T-helper 1 cell treated with Interleukin-12 subunit alpha and Interleukin-12 subunit beta and Interleukin-4 antibody, amounts not matched to agents 30 μg/mL and 1 μg/mL, for 36 hours (primary cell): ENCODE data around the gene VAT1L.

ENCODE experiments used
- H3K27ac Mint-ChIP-seq: one replicate; pipeline ENCODE4 v1.8.0; 2021; ENCODE audit warnings: mild to moderate bottlenecking, mixed read lengths
- H3K27me3 Mint-ChIP-seq: one replicate; pipeline ENCODE4 v1.8.0; 2021; ENCODE audit warnings: low read depth, mixed read lengths
- H3K36me3 Mint-ChIP-seq: one replicate; pipeline ENCODE4 v1.8.0; 2021; ENCODE audit warnings: low read depth, mixed read lengths
- H3K4me1 Mint-ChIP-seq: one replicate; pipeline ENCODE4 v1.8.0; 2021; ENCODE audit warnings: low read depth, mixed read lengths
- H3K4me3 Mint-ChIP-seq: one replicate; pipeline ENCODE4 v1.8.0; 2021; ENCODE audit warnings: mild to moderate bottlenecking, moderate library complexity, mixed read lengths
- H3K9me3 Mint-ChIP-seq: one replicate; pipeline ENCODE4 v1.8.0; 2021; ENCODE audit warnings: mixed read lengths

The VAT1L gene

DNA sequence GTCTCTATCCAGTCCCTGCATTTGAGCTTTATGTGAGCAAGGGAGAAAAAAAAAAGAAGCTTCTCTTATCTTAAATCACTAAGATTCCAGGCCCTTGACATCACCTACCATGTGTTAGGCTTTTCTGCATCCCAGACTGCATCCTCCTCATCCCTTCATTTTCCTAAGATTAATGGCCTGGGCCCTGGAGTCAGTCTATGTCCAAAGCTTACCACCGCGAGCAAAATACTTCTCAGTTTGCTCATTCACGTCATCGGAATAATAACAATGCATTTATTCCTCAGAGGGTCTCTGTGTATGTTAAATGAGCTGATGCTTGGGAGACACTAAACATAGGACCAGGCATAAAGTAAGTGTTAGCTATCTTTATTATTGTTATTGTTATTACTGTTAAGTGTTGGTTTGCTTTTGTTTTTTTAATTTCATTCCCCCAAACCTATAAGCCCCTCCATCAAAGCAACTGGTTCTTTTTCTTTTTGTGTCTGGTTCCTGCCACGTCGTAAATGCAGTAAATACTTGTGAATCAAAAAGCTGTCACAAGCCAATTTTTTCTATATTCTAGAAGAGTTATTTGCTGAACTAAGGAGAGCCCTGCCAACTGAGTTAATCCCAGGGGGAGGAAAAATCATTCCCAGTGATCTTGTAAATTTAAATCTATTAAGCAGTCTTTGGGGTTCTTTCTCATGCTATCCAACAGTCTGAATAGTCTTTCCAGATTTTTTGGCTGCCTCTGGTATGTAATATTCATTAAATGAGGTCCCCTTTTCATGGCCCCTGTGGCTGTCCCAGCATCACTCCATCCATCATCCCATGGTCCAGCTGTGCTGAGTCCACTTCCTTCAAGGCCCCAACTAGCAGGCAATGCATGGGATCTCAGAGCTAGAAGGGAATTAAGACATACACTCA lies 46.5 kb downstream of the VAT1L start:
- Mint-ChIP-seq H3K27ac (no peak overlapping the region), H3K4me1 (no peaks in the 10 kb centered on the region), H3K36me3 (no peaks in the 10 kb centered on the region), H3K9me3 (no peaks in the 10 kb centered on the region), H3K27me3 (no peaks in the 10 kb centered on the region), H3K4me3 (no peak overlapping the region)

DNA sequence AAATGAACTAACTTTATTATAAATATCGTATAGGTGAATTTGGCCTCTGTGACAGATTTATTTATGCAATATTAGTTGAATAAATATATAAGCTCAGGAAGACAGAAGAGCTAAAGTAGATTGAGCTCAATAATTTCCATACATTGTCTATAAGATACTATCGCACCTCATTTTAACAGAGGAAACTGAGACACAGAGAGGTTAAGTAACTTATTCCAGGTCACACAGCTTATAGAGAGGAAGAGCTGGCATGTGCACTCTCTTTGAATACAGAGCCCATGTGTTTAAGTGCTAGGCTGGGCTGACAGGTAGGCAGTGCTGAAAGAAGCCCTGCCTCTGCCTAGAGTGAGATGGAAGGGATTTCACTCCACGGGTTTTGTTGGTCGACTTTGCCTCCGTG lies 48.4 kb downstream of the VAT1L start:
- Mint-ChIP-seq H3K27ac (no peak overlapping the region), H3K36me3 (no peaks in the 10 kb centered on the region), H3K9me3 (no peaks in the 10 kb centered on the region), H3K27me3 (no peaks in the 10 kb centered on the region), H3K4me1 (no peaks in the 10 kb centered on the region), H3K4me3 (no peak overlapping the region)

DNA sequence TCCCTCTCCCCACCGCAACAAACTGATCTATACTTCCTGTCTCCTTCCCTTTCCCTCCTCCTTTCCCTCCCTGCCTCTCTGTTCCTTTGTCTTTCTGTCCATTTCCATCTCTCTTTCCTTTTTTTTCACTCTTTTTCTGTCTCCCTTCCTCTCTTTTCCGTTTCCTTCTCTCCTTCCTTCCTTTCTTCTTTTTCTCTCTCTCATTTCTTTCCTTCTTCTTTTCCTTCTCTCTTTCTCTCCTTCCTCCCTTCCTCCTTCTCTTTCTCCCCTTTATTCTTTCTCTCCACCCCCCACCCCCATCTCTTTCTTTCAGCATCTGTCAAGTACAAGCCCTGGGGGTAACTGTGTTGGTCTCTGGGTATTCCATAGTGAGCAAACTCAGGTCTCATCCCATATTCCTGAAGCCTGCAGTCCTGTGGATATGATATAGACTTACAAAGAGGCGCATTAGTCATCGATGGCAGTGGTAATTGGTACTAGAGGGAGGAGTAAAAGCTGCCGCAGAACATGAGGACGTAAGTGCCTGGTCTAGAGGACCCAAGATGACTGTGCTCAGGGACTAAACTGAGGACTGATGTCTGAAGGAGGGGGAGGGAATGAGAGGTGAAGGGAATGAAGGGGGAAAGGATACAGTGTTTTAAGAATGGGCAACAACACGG lies 50.4 kb downstream of the VAT1L start:
- Mint-ChIP-seq H3K36me3 (no peaks in the 10 kb centered on the region), H3K4me3 (no peak overlapping the region), H3K27me3 (no peaks in the 10 kb centered on the region), H3K4me1 (no peaks in the 10 kb centered on the region), H3K27ac (no peak overlapping the region), H3K9me3 (no peaks in the 10 kb centered on the region)

DNA sequence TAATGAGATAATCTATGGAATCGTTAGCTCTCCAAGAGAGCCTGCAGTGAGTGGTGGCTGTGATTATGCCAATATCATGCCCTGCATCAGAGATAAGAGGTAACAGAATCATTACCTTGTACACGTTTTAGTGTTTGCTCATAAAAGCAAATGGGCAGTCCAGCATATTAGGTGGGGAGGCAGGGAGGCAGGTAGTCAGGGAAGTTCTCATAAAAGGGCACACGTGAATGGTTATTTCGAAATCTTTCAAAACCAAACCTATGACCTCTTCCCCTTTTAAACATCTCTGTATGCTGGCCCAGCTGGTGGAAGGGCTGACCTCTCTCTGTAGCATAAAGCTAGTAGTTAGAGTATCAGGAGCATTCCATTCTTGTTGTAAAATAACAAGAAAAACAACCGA lies 51.7 kb downstream of the VAT1L start:
- H3K9me3 Mint-ChIP-seq, result no peaks in the 10 kb centered on the region

DNA sequence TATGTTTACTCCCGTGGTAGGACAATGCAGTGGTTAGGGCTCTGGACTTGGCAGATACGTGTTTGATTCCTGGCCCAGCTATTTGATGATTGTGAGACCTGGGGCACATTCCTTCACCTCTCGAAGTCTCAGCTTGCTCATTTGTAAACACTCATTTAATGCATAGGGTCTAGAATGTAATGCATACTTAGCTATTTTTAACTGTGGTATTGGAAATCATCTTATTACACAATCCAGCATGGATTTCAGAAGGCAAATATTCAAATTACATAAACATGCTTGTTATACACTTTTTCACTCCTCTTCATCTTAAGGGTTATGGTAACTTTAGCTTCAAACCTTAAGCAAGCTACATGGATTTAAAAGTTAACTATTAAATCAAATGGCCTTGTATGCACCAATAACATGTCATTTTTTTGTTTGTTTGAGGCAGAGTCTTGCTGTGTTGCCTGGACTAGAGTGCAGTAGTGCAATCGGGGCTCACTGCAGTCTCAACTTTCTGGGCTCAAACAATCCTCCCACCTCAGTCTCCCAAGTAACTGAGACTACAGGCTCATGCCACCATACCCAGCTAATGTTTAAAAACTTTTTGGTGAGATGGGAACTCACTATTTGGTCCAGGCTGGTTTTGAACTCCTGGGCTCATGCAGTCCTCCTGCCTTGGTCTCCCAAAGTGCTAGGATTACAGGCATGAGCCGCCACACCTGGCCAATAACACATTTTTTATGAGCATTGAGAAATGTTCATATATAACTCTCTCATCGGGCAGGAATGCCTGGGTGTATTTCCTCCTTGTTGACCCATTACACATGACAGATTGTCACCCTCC lies 52.5 kb downstream of the VAT1L start:
- Mint-ChIP-seq H3K9me3 (no peaks in the 10 kb centered on the region), H3K4me1 (no peaks in the 10 kb centered on the region), H3K27me3 (no peaks in the 10 kb centered on the region), H3K27ac (no peak overlapping the region), H3K4me3 (no peak overlapping the region), H3K36me3 (no peaks in the 10 kb centered on the region)

More for the DNA sequence above, 51.7 kb downstream of the VAT1L start:
- Mint-ChIP-seq H3K27ac (no peak overlapping the region), H3K4me1 (no peaks in the 10 kb centered on the region), H3K36me3 (no peaks in the 10 kb centered on the region), H3K4me3 (no peak overlapping the region), H3K27me3 (no peaks in the 10 kb centered on the region)

- Mint-ChIP-seq H3K27ac (no peak overlapping the region), H3K4me3 (no peak overlapping the region), H3K9me3 (no peaks in the 10 kb centered on the region), H3K36me3 (no peaks in the 10 kb centered on the region), H3K4me1 (no peaks in the 10 kb centered on the region), H3K27me3 (no peaks in the 10 kb centered on the region)
Measured at GRCh38 chr16:77841502-77841763, 53.1 kb downstream of the VAT1L start.

- H3K4me1 Mint-ChIP-seq, result no peaks in the 10 kb centered on the region
- H3K27ac Mint-ChIP-seq, result no peak overlapping the region
- no peaks in the 10 kb centered on the region for H3K9me3 Mint-ChIP-seq
- no peak overlapping the region for H3K4me3 Mint-ChIP-seq
- no peaks in the 10 kb centered on the region for H3K36me3 Mint-ChIP-seq
- H3K27me3 Mint-ChIP-seq, result no peaks in the 10 kb centered on the region
Measured at GRCh38 chr16:77842468-77842867, 54.1 kb downstream of the VAT1L start.

DNA sequence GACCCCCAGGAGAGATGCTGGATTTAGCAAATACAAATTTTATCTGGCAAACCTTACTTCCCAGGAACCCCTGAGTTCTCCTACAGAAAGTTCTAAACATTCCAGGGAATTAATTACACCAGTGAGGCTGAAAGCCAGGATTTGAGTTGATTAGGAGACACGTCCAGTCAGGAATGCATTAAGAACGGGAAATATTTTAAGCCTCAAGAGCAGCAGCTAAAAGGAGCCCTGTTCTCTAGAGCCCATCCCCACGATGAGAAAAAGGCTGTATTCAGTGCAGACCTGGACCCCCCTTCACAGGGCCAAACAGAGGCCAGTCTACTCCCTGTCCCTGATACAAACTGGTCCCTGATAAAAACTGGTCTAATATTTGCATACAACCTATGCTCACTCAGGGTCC lies 55.0 kb downstream of the VAT1L start:
- no peaks in the 10 kb centered on the region for H3K4me1 Mint-ChIP-seq
- H3K27ac Mint-ChIP-seq, result no peak overlapping the region
- H3K27me3 Mint-ChIP-seq, result no peaks in the 10 kb centered on the region
- no peak overlapping the region for H3K4me3 Mint-ChIP-seq
- no peaks in the 10 kb centered on the region for H3K9me3 Mint-ChIP-seq
- no peaks in the 10 kb centered on the region for H3K36me3 Mint-ChIP-seq

DNA sequence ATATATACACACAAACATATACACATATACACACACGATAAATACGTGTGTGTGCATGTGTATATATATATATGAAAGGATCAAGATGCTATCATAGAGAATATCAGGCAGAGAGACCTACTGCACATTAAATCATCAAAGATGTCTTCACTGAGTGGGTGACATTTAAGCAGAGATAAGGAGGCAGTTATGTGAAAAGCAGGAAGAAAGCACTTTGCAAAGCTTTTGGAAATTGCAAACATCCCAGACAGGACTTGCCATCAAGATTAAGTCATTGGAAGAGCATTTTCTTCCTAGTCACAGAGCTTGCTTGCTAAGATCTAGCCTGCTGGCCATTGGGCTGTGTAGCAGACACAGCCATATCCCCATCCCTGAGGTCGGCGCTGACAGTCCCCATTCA lies 56.4 kb downstream of the VAT1L start:
- no peak overlapping the region for H3K27ac Mint-ChIP-seq
- H3K27me3 Mint-ChIP-seq, result no peaks in the 10 kb centered on the region
- H3K36me3 Mint-ChIP-seq, result no peaks in the 10 kb centered on the region
- H3K4me1 Mint-ChIP-seq, result no peaks in the 10 kb centered on the region
- no peaks in the 10 kb centered on the region for H3K9me3 Mint-ChIP-seq
- H3K4me3 Mint-ChIP-seq, result no peak overlapping the region

GRCh38 chr16:77849646-77850258 lies 61.4 kb downstream of the VAT1L start:
- no peak overlapping the region for H3K4me3 Mint-ChIP-seq
- no peaks in the 10 kb centered on the region for H3K27me3 Mint-ChIP-seq
- no peaks in the 10 kb centered on the region for H3K4me1 Mint-ChIP-seq

DNA sequence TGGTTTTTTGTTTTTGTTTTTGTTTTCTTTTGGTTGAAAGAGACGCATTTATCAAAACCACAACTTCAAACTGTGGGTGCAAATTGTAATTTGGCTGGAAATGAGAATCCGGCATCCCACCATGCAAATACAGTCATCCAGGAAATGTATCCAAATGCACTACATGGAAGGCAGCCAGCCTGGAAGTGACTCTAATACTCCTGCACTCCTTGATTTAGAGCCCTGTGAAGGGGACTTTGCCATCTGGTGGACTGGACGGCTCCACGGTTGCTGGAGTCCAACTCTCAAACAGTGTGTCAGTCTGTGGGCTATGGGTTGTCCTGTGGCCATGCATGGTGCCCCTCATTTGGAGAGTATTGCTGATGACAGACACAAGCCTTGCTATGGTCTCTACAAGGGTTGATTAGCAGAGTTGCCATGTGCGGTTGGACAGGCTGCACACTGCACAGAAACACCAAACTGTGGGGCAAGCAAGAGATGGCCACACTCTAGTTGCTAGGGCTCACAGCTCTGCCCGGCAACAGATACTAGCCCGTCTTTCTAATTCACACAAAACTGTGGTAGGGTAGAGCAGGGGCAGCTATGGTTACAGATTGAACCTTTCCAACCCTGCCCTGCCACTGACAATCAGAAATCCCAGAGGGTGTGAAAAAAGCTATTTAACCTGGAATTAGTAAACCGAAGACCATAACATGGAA lies 62.4 kb downstream of the VAT1L start:
- Mint-ChIP-seq H3K9me3 (no peaks in the 10 kb centered on the region), H3K4me3 (no peak overlapping the region), H3K36me3 (no peaks in the 10 kb centered on the region), H3K27ac (no peak overlapping the region), H3K4me1 (no peaks in the 10 kb centered on the region), H3K27me3 (no peaks in the 10 kb centered on the region)

More at GRCh38 chr16:77849646-77850258, 61.4 kb downstream of the VAT1L start:
- Mint-ChIP-seq H3K9me3 (no peaks in the 10 kb centered on the region), H3K36me3 (no peaks in the 10 kb centered on the region), H3K27ac (no peak overlapping the region)

DNA sequence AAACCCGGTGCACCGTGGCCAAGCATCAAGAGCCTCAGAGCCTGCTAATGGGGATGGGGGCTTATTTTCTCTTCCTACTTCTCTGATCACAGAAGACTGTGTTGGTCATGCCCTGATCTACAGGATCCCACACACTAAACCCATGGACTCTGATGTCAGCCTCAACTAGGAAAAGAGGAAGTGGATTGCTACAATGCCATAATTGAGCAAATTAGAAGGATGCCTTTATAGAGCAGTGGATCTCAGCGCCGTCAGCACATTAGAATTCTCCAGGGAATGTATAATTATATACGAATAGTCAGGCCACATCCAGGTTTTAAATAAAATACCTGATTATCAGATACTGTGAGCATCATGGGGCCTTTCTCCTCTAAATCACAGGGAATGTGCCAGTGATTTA lies 64.8 kb downstream of the VAT1L start:
- Mint-ChIP-seq H3K27me3 (no peaks in the 10 kb centered on the region), H3K27ac (no peak overlapping the region), H3K36me3 (no peaks in the 10 kb centered on the region), H3K4me3 (no peak overlapping the region), H3K4me1 (no peaks in the 10 kb centered on the region), H3K9me3 (no peaks in the 10 kb centered on the region)

DNA sequence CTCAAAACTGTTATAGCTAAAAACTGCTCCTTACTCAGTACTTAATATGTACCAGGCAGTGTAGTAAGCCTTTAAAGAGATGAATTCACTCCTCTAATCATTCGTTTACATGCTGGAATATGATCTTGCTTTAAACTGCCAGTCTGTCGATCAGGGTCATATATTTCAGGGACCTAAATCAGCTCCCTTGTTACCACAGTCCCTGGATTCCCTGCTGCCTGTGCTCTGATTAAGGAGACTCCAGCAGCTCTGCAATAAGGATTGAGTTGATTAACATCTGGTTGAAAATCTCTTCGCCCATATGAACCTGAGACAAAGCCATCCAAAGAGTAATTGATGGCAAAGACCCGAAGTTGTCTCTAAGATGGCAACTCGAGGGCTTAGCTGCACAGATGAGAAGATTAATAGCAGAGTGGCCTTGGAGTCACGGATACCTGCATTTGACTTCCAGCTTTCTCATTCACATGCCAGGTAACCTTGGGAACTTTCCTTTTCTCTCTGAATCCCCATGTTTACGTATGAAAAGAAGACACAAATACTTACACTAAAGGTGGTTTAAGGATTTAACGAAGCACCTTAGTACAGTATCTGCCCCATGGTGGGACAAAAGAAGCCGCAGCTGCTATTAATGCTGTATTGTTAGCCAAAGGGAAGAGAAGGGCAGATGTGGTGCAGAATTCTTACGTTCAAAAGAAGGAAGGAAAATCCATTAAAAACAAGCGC lies 68.2 kb downstream of the VAT1L start:
- Mint-ChIP-seq H3K9me3 (no peaks in the 10 kb centered on the region), H3K27ac (no peak overlapping the region), H3K27me3 (no peaks in the 10 kb centered on the region), H3K4me3 (no peak overlapping the region), H3K36me3 (no peaks in the 10 kb centered on the region), H3K4me1 (no peaks in the 10 kb centered on the region)
